ENCODE data around the gene ALDH3A1. TPM values are rescaled to one million over a fixed set of nuclear protein-coding genes. Genes with fewer than 3 reads are reported as not detected.

The ALDH3A1 gene
- total RNA-seq, 1 experiment from 2014 or later: 0.35 TPM

GRCh38 chr17:19705201-19705600 is 42.9 kb downstream of the ALDH3A1 start:
- ChIA-PET CTCF (interaction anchor here (0.7 to 2.1 kb wide), 3 partner anchors 40 to 272 kb away, joined by 3 to 14 read pairs (median 5); no protein-coding TSS in a partner anchor), POLR2A (no interaction called here)
- Mint-ChIP-seq H3K27ac (no peak overlapping the region), H3K4me3 (no peak overlapping the region), H3K9me3 (no peaks in the 10 kb centered on the region), H3K36me3 (no peaks in the 10 kb centered on the region), H3K27me3 (ENCODE audit: low read depth) (no peaks in the 10 kb centered on the region), H3K4me1 (peaks cover 26% of the 10 kb centered on the region)
- no peak for DNase-seq (ENCODE audit: low spot score)
- TF ChIP-seq AFF4 (CRISPR knock-in tag; IDR thresholded peaks at IDR 0.05; ENCODE audit: borderline replicate concordance): no peak
- no peak for TF ChIP-seq CDX4 (CRISPR knock-in tag; IDR thresholded peaks at IDR 0.05; ENCODE audit: borderline replicate concordance)
- TF ChIP-seq, protein P1, sequence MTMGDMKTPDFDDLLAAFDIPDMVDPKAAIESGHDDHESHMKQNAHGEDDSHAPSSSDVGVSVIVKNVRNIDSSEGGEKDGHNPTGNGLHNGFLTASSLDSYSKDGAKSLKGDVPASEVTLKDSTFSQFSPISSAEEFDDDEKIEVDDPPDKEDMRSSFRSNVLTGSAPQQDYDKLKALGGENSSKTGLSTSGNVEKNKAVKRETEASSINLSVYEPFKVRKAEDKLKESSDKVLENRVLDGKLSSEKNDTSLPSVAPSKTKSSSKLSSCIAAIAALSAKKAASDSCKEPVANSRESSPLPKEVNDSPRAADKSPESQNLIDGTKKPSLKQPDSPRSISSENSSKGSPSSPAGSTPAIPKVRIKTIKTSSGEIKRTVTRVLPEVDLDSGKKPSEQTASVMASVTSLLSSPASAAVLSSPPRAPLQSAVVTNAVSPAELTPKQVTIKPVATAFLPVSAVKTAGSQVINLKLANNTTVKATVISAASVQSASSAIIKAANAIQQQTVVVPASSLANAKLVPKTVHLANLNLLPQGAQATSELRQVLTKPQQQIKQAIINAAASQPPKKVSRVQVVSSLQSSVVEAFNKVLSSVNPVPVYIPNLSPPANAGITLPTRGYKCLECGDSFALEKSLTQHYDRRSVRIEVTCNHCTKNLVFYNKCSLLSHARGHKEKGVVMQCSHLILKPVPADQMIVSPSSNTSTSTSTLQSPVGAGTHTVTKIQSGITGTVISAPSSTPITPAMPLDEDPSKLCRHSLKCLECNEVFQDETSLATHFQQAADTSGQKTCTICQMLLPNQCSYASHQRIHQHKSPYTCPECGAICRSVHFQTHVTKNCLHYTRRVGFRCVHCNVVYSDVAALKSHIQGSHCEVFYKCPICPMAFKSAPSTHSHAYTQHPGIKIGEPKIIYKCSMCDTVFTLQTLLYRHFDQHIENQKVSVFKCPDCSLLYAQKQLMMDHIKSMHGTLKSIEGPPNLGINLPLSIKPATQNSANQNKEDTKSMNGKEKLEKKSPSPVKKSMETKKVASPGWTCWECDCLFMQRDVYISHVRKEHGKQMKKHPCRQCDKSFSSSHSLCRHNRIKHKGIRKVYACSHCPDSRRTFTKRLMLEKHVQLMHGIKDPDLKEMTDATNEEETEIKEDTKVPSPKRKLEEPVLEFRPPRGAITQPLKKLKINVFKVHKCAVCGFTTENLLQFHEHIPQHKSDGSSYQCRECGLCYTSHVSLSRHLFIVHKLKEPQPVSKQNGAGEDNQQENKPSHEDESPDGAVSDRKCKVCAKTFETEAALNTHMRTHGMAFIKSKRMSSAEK (CRISPR knock-in tag; IDR thresholded peaks at IDR 0.05; ENCODE audit: borderline replicate concordance): no peak
- TF ChIP-seq NR1H2 (CRISPR knock-in tag; IDR thresholded peaks at IDR 0.05): no peak
- TF ChIP-seq FOXK1 (CRISPR knock-in tag; IDR thresholded peaks at IDR 0.05): no peak
- TF ChIP-seq SOX15 (CRISPR knock-in tag; IDR thresholded peaks at IDR 0.05): no peak
- no peak for TF ChIP-seq ZNF425 (CRISPR knock-in tag; conservative IDR thresholded peaks at IDR 0.05)
- no peak for TF ChIP-seq SMAD4 (CRISPR knock-in tag; IDR thresholded peaks at IDR 0.05)
- TF ChIP-seq, protein P2, sequence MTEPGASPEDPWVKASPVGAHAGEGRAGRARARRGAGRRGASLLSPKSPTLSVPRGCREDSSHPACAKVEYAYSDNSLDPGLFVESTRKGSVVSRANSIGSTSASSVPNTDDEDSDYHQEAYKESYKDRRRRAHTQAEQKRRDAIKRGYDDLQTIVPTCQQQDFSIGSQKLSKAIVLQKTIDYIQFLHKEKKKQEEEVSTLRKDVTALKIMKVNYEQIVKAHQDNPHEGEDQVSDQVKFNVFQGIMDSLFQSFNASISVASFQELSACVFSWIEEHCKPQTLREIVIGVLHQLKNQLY (CRISPR knock-in tag; IDR thresholded peaks at IDR 0.05): no peak
- no peak for TF ChIP-seq JUN (CRISPR knock-in tag; IDR thresholded peaks at IDR 0.05)
- TF ChIP-seq, protein P3, sequence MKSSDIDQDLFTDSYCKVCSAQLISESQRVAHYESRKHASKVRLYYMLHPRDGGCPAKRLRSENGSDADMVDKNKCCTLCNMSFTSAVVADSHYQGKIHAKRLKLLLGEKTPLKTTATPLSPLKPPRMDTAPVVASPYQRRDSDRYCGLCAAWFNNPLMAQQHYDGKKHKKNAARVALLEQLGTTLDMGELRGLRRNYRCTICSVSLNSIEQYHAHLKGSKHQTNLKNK (CRISPR knock-in tag; IDR thresholded peaks at IDR 0.05): no peak
- TF ChIP-seq SP1 (CRISPR knock-in tag; conservative IDR thresholded peaks at IDR 0.05): no peak
- TF ChIP-seq IRF2 (CRISPR knock-in tag; IDR thresholded peaks at IDR 0.05; ENCODE audit: borderline replicate concordance, low read depth): no peak
- TF ChIP-seq NFE2L1 (CRISPR knock-in tag; IDR thresholded peaks at IDR 0.05): no peak
- ATAC-seq: no peak
